Measurements from ENCODE around the gene POLA1.

GRCh38 chrX:24934279-24934678, 240.6 kb downstream of the POLA1 start:
- TF ChIP-seq, protein P1, sequence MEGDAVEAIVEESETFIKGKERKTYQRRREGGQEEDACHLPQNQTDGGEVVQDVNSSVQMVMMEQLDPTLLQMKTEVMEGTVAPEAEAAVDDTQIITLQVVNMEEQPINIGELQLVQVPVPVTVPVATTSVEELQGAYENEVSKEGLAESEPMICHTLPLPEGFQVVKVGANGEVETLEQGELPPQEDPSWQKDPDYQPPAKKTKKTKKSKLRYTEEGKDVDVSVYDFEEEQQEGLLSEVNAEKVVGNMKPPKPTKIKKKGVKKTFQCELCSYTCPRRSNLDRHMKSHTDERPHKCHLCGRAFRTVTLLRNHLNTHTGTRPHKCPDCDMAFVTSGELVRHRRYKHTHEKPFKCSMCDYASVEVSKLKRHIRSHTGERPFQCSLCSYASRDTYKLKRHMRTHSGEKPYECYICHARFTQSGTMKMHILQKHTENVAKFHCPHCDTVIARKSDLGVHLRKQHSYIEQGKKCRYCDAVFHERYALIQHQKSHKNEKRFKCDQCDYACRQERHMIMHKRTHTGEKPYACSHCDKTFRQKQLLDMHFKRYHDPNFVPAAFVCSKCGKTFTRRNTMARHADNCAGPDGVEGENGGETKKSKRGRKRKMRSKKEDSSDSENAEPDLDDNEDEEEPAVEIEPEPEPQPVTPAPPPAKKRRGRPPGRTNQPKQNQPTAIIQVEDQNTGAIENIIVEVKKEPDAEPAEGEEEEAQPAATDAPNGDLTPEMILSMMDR (conservative IDR thresholded peaks at IDR 0.05; ENCODE audit: low read depth, low read length), result no peak
- TF ChIP-seq RFX5 (IDR thresholded peaks at IDR 0.05; ENCODE audit: low read depth, low read length) (no peak), SMC3 (IDR thresholded peaks at IDR 0.05; ENCODE audit: low read depth, low read length) (no peak), MAZ (IDR thresholded peaks at IDR 0.05; ENCODE audit: borderline replicate concordance, low read depth, low read length) (no peak), CEBPB (IDR thresholded peaks at IDR 0.05; ENCODE audit: low read depth, low read length) (no peak), FOS (IDR thresholded peaks at IDR 0.05; ENCODE audit: low read depth, low read length) (no peak), NFE2L2 (IDR thresholded peaks at IDR 0.05; ENCODE audit: low read depth, low read length) (no peak)
- TF ChIP-seq, protein P2, sequence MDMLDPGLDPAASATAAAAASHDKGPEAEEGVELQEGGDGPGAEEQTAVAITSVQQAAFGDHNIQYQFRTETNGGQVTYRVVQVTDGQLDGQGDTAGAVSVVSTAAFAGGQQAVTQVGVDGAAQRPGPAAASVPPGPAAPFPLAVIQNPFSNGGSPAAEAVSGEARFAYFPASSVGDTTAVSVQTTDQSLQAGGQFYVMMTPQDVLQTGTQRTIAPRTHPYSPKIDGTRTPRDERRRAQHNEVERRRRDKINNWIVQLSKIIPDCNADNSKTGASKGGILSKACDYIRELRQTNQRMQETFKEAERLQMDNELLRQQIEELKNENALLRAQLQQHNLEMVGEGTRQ (IDR thresholded peaks at IDR 0.05; ENCODE audit: low read depth, low read length), result no peak

Data from IMR-90 (cell line).